GM23338 (cell line): Measurements from ENCODE around the gene RGS19. TPM values are rescaled to one million over a fixed set of nuclear protein-coding genes. Genes with fewer than 3 reads are reported as not detected.

ENCODE experiments used
- ATAC-seq: fragments of 200-7000 bp; cut with Tn5 transposase; 3 replicates; pipeline ENCODE4 v1.9.1; 2020
- DNase-seq: peaks from one replicate; pipeline ENCODE4 v3.0.0-alpha.2; 2015; ENCODE audit warnings: low spot score
- H2AFZ ChIP-seq: fragments of 200-600 bp; sonication (generic); 2 replicates; pipeline ENCODE4 v1.8.0; 2016; ENCODE audit warnings: antibody characterized with exemption, mild to moderate bottlenecking, moderate library complexity
- H3F3A ChIP-seq: fragments of 200-600 bp; sonication (generic); replicated peaks from 2 replicates; pipeline ENCODE4 v1.8.0; 2017; ENCODE audit warnings: antibody characterized with exemption, mixed run types, low read depth
- H3K27ac ChIP-seq: fragments of 200-600 bp; sonication (generic); 2 replicates; pipeline ENCODE4 v1.6.1; 2016; ENCODE audit warnings: low read depth
- H3K27me3 ChIP-seq: fragments of 200-600 bp; sonication (generic); 2 replicates; pipeline ENCODE4 v1.8.0; 2016; ENCODE audit warnings: mild to moderate bottlenecking, mixed run types, moderate library complexity; ENCODE audit not compliant: insufficient read depth
- H3K36me3 ChIP-seq: fragments of 200-600 bp; sonication (generic); 2 replicates; pipeline ENCODE4 v1.8.0; 2016; ENCODE audit warnings: mild to moderate bottlenecking; ENCODE audit not compliant: insufficient read depth
- H3K4me1 ChIP-seq: fragments of 200-600 bp; sonication (generic); 2 replicates; pipeline ENCODE4 v1.8.0; 2016; ENCODE audit warnings: mild to moderate bottlenecking, moderate library complexity; ENCODE audit not compliant: insufficient read depth
- H3K4me2 ChIP-seq: fragments of 200-600 bp; sonication (generic); 2 replicates; pipeline ENCODE4 v1.7.1; 2017; ENCODE audit warnings: mixed run types
- H3K4me3 ChIP-seq: fragments of 200-600 bp; sonication (generic); 2 replicates; pipeline ENCODE4 v1.6.1; 2016; ENCODE audit warnings: mixed run types
- H3K79me2 ChIP-seq: fragments of 200-600 bp; sonication (generic); replicated peaks from 2 replicates; pipeline ENCODE4 v1.8.0; 2017; ENCODE audit warnings: mild to moderate bottlenecking; ENCODE audit not compliant: insufficient read depth
- H3K9me2 ChIP-seq: fragments of 200-600 bp; sonication (generic); 2 replicates; pipeline ENCODE4 v1.8.0; 2017; ENCODE audit not compliant: insufficient read depth
- H4K20me1 ChIP-seq: fragments of 200-600 bp; sonication (generic); replicated peaks from 2 replicates; pipeline ENCODE4 v1.8.0; 2017; ENCODE audit warnings: mild to moderate bottlenecking; ENCODE audit not compliant: insufficient read depth
- H3K27ac Mint-ChIP-seq: 2 replicates; pipeline ENCODE4 v1.8.0; 2020; ENCODE audit warnings: inconsistent platforms, mild to moderate bottlenecking, moderate library complexity, mixed read lengths
- H3K27me3 Mint-ChIP-seq: 3 replicates; pipeline ENCODE4 v1.8.0; 2022; ENCODE audit warnings: low read depth, mild to moderate bottlenecking, moderate library complexity, mixed read lengths, inconsistent platforms; ENCODE audit not compliant: insufficient read depth, poor library complexity
- H3K36me3 Mint-ChIP-seq: 3 replicates; pipeline ENCODE4 v1.8.0; 2021; ENCODE audit warnings: low read depth, mild to moderate bottlenecking, inconsistent platforms, moderate library complexity, mixed read lengths
- H3K4me1 Mint-ChIP-seq: 3 replicates; pipeline ENCODE4 v1.8.0; 2020; ENCODE audit warnings: mild to moderate bottlenecking, inconsistent platforms, mixed read lengths
- H3K4me3 Mint-ChIP-seq: 3 replicates; pipeline ENCODE4 v1.8.0; 2021; ENCODE audit warnings: moderate library complexity, mild to moderate bottlenecking, inconsistent platforms, mixed read lengths
- H3K9me3 Mint-ChIP-seq: 3 replicates; pipeline ENCODE4 v1.8.0; 2020; ENCODE audit warnings: moderate library complexity, mild to moderate bottlenecking, inconsistent platforms, mixed read lengths
- CREB1 ChIP-seq: fragments of 250-450 bp; sonication (Bioruptor Pico); IDR thresholded peaks from 2 replicates; pipeline ENCODE4 v1.5.0; 2020; ENCODE audit warnings: low read depth, mild to moderate bottlenecking, moderate library complexity
- JUNB ChIP-seq: IDR thresholded peaks from one replicate; pipeline ENCODE4 v1.6.1; 2016; ENCODE audit warnings: antibody characterized with exemption; ENCODE audit not compliant: unreplicated experiment
- NANOG ChIP-seq: IDR thresholded peaks from 2 replicates; pipeline ENCODE4 v1.6.1; 2016; ENCODE audit warnings: antibody characterized with exemption, borderline replicate concordance
- POLR2AphosphoS5 ChIP-seq: IDR thresholded peaks from 2 replicates; pipeline ENCODE4 v1.6.1; 2016; ENCODE audit warnings: antibody characterized with exemption, low read depth
- REST ChIP-seq: IDR thresholded peaks from one replicate; pipeline ENCODE4 v1.6.1; 2018; ENCODE audit warnings: antibody characterized with exemption; ENCODE audit not compliant: unreplicated experiment
- ZNF462 ChIP-seq: fragments of 250-450 bp; sonication (Bioruptor Pico); IDR thresholded peaks from 2 replicates; pipeline ENCODE4 v1.5.0; 2020; ENCODE audit warnings: mild to moderate bottlenecking, moderate library complexity
- polyA plus RNA-seq: library from polyadenylated mRNA; unstranded; fragments of >200 nt; fragmentation: Nextera tagmentation; extraction: Ambion mirVana; gene quantifications from 2 replicates; pipeline ENCODE4 v1.2.1, GENCODE V29; 2016
- total RNA-seq: library from RNA; depleted of rRNA; stranded (reverse); fragments of >200 nt; shearing (Covaris generic); gene quantifications from 2 replicates; pipeline ENCODE4 v1.2.3, GENCODE V29; 2014

Gene RGS19
- total and polyA plus RNA-seq, 2 experiments from 2014 or later = 13.1 to 19.7 TPM

GRCh38 chr20:64033981-64034493, 45.3 kb downstream of the RGS19 start:
- H2AFZ ChIP-seq = no peak overlapping the region
- no peak for DNase-seq
- peaks cover 19% of the 10 kb centered on the region for H3K27me3 Mint-ChIP-seq
- H3F3A ChIP-seq = peaks cover 10% of the 10 kb centered on the region; the same call in 1 of the 2 replicates
- TF ChIP-seq ZNF462 (CRISPR knock-in tag) (no peak), NANOG (no peak), CREB1 (CRISPR knock-in tag) (no peak), JUNB (no peak), POLR2AphosphoS5 (no peak), REST (no peak)
- no peak overlapping the region for H3K4me3 ChIP-seq
- peaks cover 21% of the 10 kb centered on the region for H3K4me1 ChIP-seq
- H3K36me3 Mint-ChIP-seq = peaks cover 25% of the 10 kb centered on the region
- H3K9me3 Mint-ChIP-seq = no peaks in the 10 kb centered on the region
- no peaks in the 10 kb centered on the region; the same call in 1 of the 2 replicates for H3K36me3 ChIP-seq
- peaks cover 24% of the 10 kb centered on the region for H3K4me1 Mint-ChIP-seq
- no peaks in the 10 kb centered on the region for H3K79me2 ChIP-seq
- H3K9me2 ChIP-seq = no peaks in the 10 kb centered on the region
- ATAC-seq = no peak
- no peak overlapping the region for H3K27ac ChIP-seq
- no peak overlapping the region for H3K4me2 ChIP-seq
- no peaks in the 10 kb centered on the region for H4K20me1 ChIP-seq
- no peak overlapping the region; the same call in 2 of the 3 replicates for H3K4me3 Mint-ChIP-seq
- H3K27me3 ChIP-seq = peaks cover 18% of the 10 kb centered on the region
- no peak overlapping the region for H3K27ac Mint-ChIP-seq
